ENCODE measurements around the gene BRICD5.

The BRICD5 gene

GRCh38 chr16:2213817-2214718 is 3.4 kb upstream of the BRICD5 start:
- Histone ChIP-seq H3K4me1 (ENCODE audit: control insufficient read depth, insufficient read depth, low read length) (peaks cover 29% of the 10 kb centered on the region), H3K36me3 (ENCODE audit: control insufficient read depth in 2 of 2, insufficient read depth in 2 of 2, low read length in 2 of 2) (peaks cover 0 to 4% of the 10 kb centered on the region in 2 donors), H3K9me3 (ENCODE audit: control insufficient read depth in 2 of 2, low read length in 2 of 2) (no peaks in the 10 kb centered on the region), H3K27ac (ENCODE audit: low read length) (peak overlapping the region; percentile 24), H3K4me3 (ENCODE audit: low read length in 2 of 2) (peak overlapping the region; percentile 69 to 80), H3K9ac (ENCODE audit: low read length in 2 of 2) (peak overlapping the region; percentile 68 to 70), H3K27me3 (ENCODE audit: control insufficient read depth in 1 of 2, insufficient read depth in 2 of 2, low read length in 2 of 2) (no peaks in the 10 kb centered on the region)

- Histone ChIP-seq H3K9ac (ENCODE audit: low read length in 2 of 2) (peak overlapping the region; percentile 42 to 60), H3K4me1 (ENCODE audit: control insufficient read depth, insufficient read depth, low read length) (peaks cover 29% of the 10 kb centered on the region), H3K9me3 (ENCODE audit: control insufficient read depth in 2 of 2, low read length in 2 of 2) (no peaks in the 10 kb centered on the region), H3K36me3 (ENCODE audit: control insufficient read depth in 2 of 2, insufficient read depth in 2 of 2, low read length in 2 of 2) (peaks cover 6 to 11% of the 10 kb centered on the region in 2 donors), H3K27me3 (ENCODE audit: control insufficient read depth in 1 of 2, insufficient read depth in 2 of 2, low read length in 2 of 2) (no peaks in the 10 kb centered on the region), H3K4me3 (ENCODE audit: low read length in 2 of 2) (peak overlapping the region; percentile 31 to 66), H3K27ac (ENCODE audit: low read length) (no peak overlapping the region)
Measured at GRCh38 chr16:2212362-2213324, 2.0 kb upstream of the BRICD5 start.

DNA sequence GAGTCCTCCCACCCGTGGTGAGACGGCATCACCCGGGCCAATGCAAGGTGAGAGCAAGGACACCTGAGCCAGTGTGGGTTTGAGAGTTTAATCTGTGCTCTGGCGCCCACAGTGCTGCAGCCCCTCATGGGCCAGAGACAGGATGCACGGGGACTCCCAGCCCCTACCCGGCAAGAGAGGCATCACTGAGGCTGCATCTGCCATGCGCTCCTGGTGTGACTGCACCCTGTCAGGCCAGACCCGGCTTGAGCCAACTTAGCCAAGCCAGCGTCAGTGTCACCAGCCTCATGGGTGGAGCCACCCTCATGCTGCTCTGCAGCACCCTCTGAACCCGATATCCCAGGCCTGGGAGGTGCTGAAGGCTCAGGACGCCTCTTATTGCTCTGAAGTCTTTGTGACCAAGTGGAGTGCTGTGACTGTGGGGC is 1.3 kb upstream of the BRICD5 start:
- Histone ChIP-seq H3K27me3 (ENCODE audit: control insufficient read depth in 1 of 2, insufficient read depth in 2 of 2, low read length in 2 of 2) (no peaks in the 10 kb centered on the region), H3K4me3 (ENCODE audit: low read length in 2 of 2) (no peak overlapping the region), H3K4me1 (ENCODE audit: control insufficient read depth, insufficient read depth, low read length) (peaks cover 31% of the 10 kb centered on the region), H3K9me3 (ENCODE audit: control insufficient read depth in 2 of 2, low read length in 2 of 2) (no peaks in the 10 kb centered on the region), H3K27ac (ENCODE audit: low read length) (no peak overlapping the region), H3K9ac (ENCODE audit: low read length in 2 of 2) (no peak overlapping the region), H3K36me3 (ENCODE audit: control insufficient read depth in 2 of 2, insufficient read depth in 2 of 2, low read length in 2 of 2) (peaks cover 12 to 15% of the 10 kb centered on the region in 2 donors)

DNA sequence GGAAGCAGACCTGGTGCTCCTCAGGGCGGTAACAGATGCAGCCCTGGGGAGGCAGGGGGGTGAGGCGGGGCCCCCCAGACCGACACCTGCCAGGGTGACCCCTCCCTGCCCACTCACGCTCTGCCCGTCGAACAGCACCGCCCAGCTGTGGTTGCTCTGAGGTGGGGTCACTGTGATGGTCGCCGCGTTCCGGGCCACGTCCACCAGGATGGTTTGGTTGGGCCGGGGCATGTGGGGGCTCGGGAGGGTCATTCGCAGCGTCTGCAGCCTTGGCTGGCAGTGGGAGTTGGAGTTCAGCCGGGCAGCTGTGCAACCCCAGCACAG is 692 bp downstream of the BRICD5 start:
- Histone ChIP-seq H3K36me3 (ENCODE audit: control insufficient read depth in 2 of 2, insufficient read depth in 2 of 2, low read length in 2 of 2) (peaks cover 12 to 15% of the 10 kb centered on the region in 2 donors), H3K9ac (ENCODE audit: low read length in 2 of 2) (no peak overlapping the region), H3K9me3 (ENCODE audit: control insufficient read depth in 2 of 2, low read length in 2 of 2) (no peaks in the 10 kb centered on the region), H3K27me3 (ENCODE audit: control insufficient read depth in 1 of 2, insufficient read depth in 2 of 2, low read length in 2 of 2) (no peaks in the 10 kb centered on the region), H3K27ac (ENCODE audit: low read length) (no peak overlapping the region), H3K4me1 (ENCODE audit: control insufficient read depth, insufficient read depth, low read length) (peaks cover 45% of the 10 kb centered on the region), H3K4me3 (ENCODE audit: low read length in 2 of 2) (no peak overlapping the region)

DNA sequence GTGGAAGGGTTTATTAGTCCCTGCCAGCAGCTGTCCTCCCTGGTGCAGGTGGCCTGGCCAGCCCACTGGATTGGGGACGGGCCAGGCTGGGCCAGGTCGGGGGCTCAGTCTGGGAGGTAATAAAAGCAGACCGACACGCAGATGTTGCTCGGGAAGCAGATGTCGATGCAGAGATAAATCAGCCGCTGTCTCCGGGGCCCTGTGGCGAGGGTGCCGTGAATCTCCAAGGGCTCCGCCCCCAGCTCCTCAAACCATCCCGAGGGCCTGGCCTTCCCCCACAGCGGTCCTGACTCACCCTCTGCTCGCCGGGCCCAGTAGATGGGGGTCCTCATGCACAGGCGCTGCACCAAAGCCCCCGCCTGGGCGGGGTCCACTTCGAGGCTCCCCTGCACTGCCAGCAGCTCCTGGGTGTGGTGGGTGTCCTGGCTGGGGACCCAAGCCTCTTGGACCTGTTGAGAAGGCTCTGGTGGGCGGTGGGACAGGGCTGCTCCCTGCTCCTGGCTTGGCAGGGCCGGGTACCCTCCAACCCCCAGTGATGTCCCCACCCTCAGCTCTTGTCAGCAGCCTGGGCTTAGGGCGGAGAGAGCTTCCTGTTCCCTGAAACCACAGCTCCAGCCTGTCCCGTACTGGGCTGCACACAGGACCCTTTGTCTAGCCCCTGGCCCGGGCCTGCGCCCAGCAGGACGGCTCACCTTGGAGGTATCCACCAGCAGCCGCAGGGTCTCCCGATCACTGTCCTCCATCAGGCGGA is 1.2 kb downstream of the BRICD5 start:
- Histone ChIP-seq H3K9ac (ENCODE audit: low read length in 2 of 2) (no peak overlapping the region), H3K4me1 (ENCODE audit: control insufficient read depth, insufficient read depth, low read length) (peaks cover 49% of the 10 kb centered on the region), H3K4me3 (ENCODE audit: low read length in 2 of 2) (no peak overlapping the region), H3K9me3 (ENCODE audit: control insufficient read depth in 2 of 2, low read length in 2 of 2) (no peaks in the 10 kb centered on the region), H3K27ac (ENCODE audit: low read length) (no peak overlapping the region), H3K36me3 (ENCODE audit: control insufficient read depth in 2 of 2, insufficient read depth in 2 of 2, low read length in 2 of 2) (peaks cover 12 to 15% of the 10 kb centered on the region in 2 donors), H3K27me3 (ENCODE audit: control insufficient read depth in 1 of 2, insufficient read depth in 2 of 2, low read length in 2 of 2) (no peaks in the 10 kb centered on the region)

- Histone ChIP-seq H3K36me3 (ENCODE audit: control insufficient read depth in 2 of 2, insufficient read depth in 2 of 2, low read length in 2 of 2) (peaks cover 12 to 15% of the 10 kb centered on the region in 2 donors), H3K4me1 (ENCODE audit: control insufficient read depth, insufficient read depth, low read length) (peaks cover 43% of the 10 kb centered on the region), H3K27ac (ENCODE audit: low read length) (no peak overlapping the region), H3K9ac (ENCODE audit: low read length in 2 of 2) (no peak overlapping the region), H3K27me3 (ENCODE audit: control insufficient read depth in 1 of 2, insufficient read depth in 2 of 2, low read length in 2 of 2) (no peaks in the 10 kb centered on the region), H3K9me3 (ENCODE audit: control insufficient read depth in 2 of 2, low read length in 2 of 2) (no peaks in the 10 kb centered on the region), H3K4me3 (ENCODE audit: low read length in 2 of 2) (no peak overlapping the region)
Measured at GRCh38 chr16:2208772-2209171, 1.9 kb downstream of the BRICD5 start.

DNA sequence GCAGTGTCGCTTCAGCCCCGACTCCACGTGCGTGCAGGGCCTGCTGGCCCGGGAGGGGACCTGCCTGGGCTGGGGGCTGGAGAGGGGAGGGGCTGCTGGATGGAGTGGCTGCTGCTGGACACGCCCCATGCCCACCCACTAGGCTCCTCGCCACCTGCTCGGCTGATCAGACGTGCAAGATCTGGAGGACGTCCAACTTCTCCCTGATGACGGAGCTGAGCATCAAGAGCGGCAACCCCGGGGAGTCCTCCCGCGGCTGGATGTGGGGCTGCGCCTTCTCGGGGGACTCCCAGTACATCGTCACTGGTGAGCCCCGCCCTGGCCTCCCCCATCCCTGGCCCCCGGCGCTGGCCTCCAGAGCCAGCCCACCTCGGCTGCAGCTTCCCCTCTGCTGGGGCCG is 2.4 kb downstream of the BRICD5 start:
- Histone ChIP-seq H3K4me1 (ENCODE audit: control insufficient read depth, insufficient read depth, low read length) (peaks cover 38% of the 10 kb centered on the region), H3K27me3 (ENCODE audit: control insufficient read depth in 1 of 2, insufficient read depth in 2 of 2, low read length in 2 of 2) (no peaks in the 10 kb centered on the region), H3K9ac (ENCODE audit: low read length in 2 of 2) (no peak overlapping the region), H3K27ac (ENCODE audit: low read length) (no peak overlapping the region), H3K9me3 (ENCODE audit: control insufficient read depth in 2 of 2, low read length in 2 of 2) (no peaks in the 10 kb centered on the region), H3K4me3 (ENCODE audit: low read length in 2 of 2) (no peak overlapping the region), H3K36me3 (ENCODE audit: control insufficient read depth in 2 of 2, insufficient read depth in 2 of 2, low read length in 2 of 2) (peaks cover 12 to 15% of the 10 kb centered on the region in 2 donors)

GRCh38 chr16:2207872-2208271 is 2.8 kb downstream of the BRICD5 start:
- Histone ChIP-seq H3K4me3 (ENCODE audit: low read length in 2 of 2) (no peak overlapping the region), H3K36me3 (ENCODE audit: control insufficient read depth in 2 of 2, insufficient read depth in 2 of 2, low read length in 2 of 2) (peaks cover 12 to 15% of the 10 kb centered on the region in 2 donors), H3K27ac (ENCODE audit: low read length) (no peak overlapping the region), H3K4me1 (ENCODE audit: control insufficient read depth, insufficient read depth, low read length) (peaks cover 34% of the 10 kb centered on the region), H3K27me3 (ENCODE audit: control insufficient read depth in 1 of 2, insufficient read depth in 2 of 2, low read length in 2 of 2) (no peaks in the 10 kb centered on the region), H3K9ac (ENCODE audit: low read length in 2 of 2) (no peak overlapping the region), H3K9me3 (ENCODE audit: control insufficient read depth in 2 of 2, low read length in 2 of 2) (no peaks in the 10 kb centered on the region)

GRCh38 chr16:2206780-2207433 is 3.8 kb downstream of the BRICD5 start:
- H3K9me3 ChIP-seq (ENCODE audit: control insufficient read depth in 2 of 2, low read length in 2 of 2) = no peaks in the 10 kb centered on the region
- no peak overlapping the region for H3K27ac ChIP-seq (ENCODE audit: low read length)
- no peak overlapping the region for H3K9ac ChIP-seq (ENCODE audit: low read length in 2 of 2)
- no peaks in the 10 kb centered on the region for H3K27me3 ChIP-seq (ENCODE audit: control insufficient read depth in 1 of 2, insufficient read depth in 2 of 2, low read length in 2 of 2)
- no peak overlapping the region for H3K4me3 ChIP-seq (ENCODE audit: low read length in 2 of 2)
- H3K36me3 ChIP-seq (ENCODE audit: control insufficient read depth in 2 of 2, insufficient read depth in 2 of 2, low read length in 2 of 2) = peaks cover 12% of the 10 kb centered on the region in 2 donors
- H3K4me1 ChIP-seq (ENCODE audit: control insufficient read depth, insufficient read depth, low read length) = peaks cover 25% of the 10 kb centered on the region

GRCh38 chr16:2206420-2206779 is 4.3 kb downstream of the BRICD5 start:
- no peaks in the 10 kb centered on the region for H3K27me3 ChIP-seq (ENCODE audit: control insufficient read depth in 1 of 2, insufficient read depth in 2 of 2, low read length in 2 of 2)
- H3K4me1 ChIP-seq (ENCODE audit: control insufficient read depth, insufficient read depth, low read length) = peaks cover 24% of the 10 kb centered on the region
- no peak overlapping the region for H3K9ac ChIP-seq (ENCODE audit: low read length in 2 of 2)
- peaks cover 12% of the 10 kb centered on the region in 2 donors for H3K36me3 ChIP-seq (ENCODE audit: control insufficient read depth in 2 of 2, insufficient read depth in 2 of 2, low read length in 2 of 2)
- H3K27ac ChIP-seq (ENCODE audit: low read length) = no peak overlapping the region
- no peaks in the 10 kb centered on the region for H3K9me3 ChIP-seq (ENCODE audit: control insufficient read depth in 2 of 2, low read length in 2 of 2)
- H3K4me3 ChIP-seq (ENCODE audit: low read length in 2 of 2) = peak overlapping the region; percentile 89 to 92

Measured in stomach smooth muscle (tissue), 2 donors.